Measurements from ENCODE around the gene ZNF304.

ZNF304 gene

DNA sequence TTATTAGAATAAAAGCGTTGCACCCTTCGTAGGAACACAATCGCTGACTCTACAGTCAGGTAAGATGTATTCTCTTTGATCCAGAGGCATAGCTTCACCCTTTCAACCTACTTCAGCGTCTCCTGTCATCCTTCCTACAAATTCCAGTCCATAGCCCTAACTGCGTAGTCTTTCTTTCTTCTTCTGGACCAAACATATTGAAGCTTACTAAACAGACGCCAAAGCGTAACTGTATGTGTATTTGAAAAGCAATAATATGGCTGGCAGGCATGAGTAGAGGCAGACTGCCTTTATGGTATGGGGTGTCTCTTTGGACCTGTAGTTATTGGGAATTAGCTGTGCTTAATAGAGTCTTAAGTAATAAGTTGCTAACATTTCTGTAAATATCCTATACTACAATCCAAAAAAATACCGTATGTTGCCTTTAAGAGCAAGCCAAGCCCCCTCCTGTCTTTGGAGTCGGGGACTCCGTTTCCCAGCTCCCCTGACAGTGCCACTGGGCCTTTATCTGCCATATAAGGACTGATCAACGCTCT lies 38.2 kb downstream of the ZNF304 start:
- H4K8ac ChIP-seq (ENCODE audit: low read depth, low read length): no peak overlapping the region
- H2BK12ac ChIP-seq (ENCODE audit: low read length): no peak overlapping the region
- no peaks in the 10 kb centered on the region for H3K27me3 ChIP-seq (ENCODE audit: control insufficient read depth in 3 of 3, insufficient read depth in 3 of 3, low read depth in 1 of 3, low read length in 3 of 3)
- peak; percentile 8 for DNase-seq (ENCODE audit: low spot score)
- no peak overlapping the region for H3K9ac ChIP-seq (ENCODE audit: low read depth, low read length, poor library complexity)
- no CpG with 5 or more reads among the region's 11 CpGs for WGBS, 2 donors (ENCODE audit: extremely low coverage in 2 of 2, insufficient read length in 2 of 2, insufficient replicate concordance in 1 of 2)
- H3K27ac ChIP-seq (replicated peaks; ENCODE audit: low read length): no peak overlapping the region
- H3K36me3 ChIP-seq (replicated peaks in 1 of 2; ENCODE audit: control insufficient read depth in 2 of 2, insufficient read depth in 2 of 2, low read length in 2 of 2): peaks cover 6 to 19% of the 10 kb centered on the region in 2 donors
- no peak overlapping the region for H3K18ac ChIP-seq (ENCODE audit: low read length)
- H3K14ac ChIP-seq (ENCODE audit: low read length): no peak overlapping the region
- H3K4me2 ChIP-seq (ENCODE audit: insufficient read depth, low read length, poor library complexity, severe bottlenecking): peak overlapping the region; percentile 45
- peaks cover 3 to 6% of the 10 kb centered on the region in 2 donors for H3K4me1 ChIP-seq (ENCODE audit: control insufficient read depth in 2 of 2, insufficient read depth in 1 of 2, low read depth in 1 of 2, low read length in 2 of 2)
- H2BK15ac ChIP-seq (ENCODE audit: low read length): no peak overlapping the region
- H2BK5ac ChIP-seq (ENCODE audit: low read length): no peak overlapping the region
- no peak overlapping the region for H2AK5ac ChIP-seq (ENCODE audit: low read depth, low read length)
- H3K4me3 ChIP-seq (ENCODE audit: low read length in 2 of 2): peak overlapping the region in 1 of 2 donors; percentile 65
- no peak overlapping the region for H2BK120ac ChIP-seq (ENCODE audit: low read depth, low read length)
- H3K79me1 ChIP-seq (ENCODE audit: low read depth, low read length): peaks cover 3% of the 10 kb centered on the region
- no peak overlapping the region for H3K4ac ChIP-seq (ENCODE audit: low read length)
- peaks cover 0 to 3% of the 10 kb centered on the region in 2 donors for H3K9me3 ChIP-seq (replicated peaks in 1 of 2; ENCODE audit: control insufficient read depth in 2 of 2, insufficient read depth in 1 of 2, low read depth in 1 of 2, low read length in 2 of 2)
- H2AFZ ChIP-seq (ENCODE audit: low read length): peak overlapping the region; percentile 84
- no peak overlapping the region for H3K23ac ChIP-seq (ENCODE audit: low read depth, low read length, poor library complexity)
- H4K91ac ChIP-seq (ENCODE audit: low read depth, low read length, poor library complexity): no peak overlapping the region

DNA sequence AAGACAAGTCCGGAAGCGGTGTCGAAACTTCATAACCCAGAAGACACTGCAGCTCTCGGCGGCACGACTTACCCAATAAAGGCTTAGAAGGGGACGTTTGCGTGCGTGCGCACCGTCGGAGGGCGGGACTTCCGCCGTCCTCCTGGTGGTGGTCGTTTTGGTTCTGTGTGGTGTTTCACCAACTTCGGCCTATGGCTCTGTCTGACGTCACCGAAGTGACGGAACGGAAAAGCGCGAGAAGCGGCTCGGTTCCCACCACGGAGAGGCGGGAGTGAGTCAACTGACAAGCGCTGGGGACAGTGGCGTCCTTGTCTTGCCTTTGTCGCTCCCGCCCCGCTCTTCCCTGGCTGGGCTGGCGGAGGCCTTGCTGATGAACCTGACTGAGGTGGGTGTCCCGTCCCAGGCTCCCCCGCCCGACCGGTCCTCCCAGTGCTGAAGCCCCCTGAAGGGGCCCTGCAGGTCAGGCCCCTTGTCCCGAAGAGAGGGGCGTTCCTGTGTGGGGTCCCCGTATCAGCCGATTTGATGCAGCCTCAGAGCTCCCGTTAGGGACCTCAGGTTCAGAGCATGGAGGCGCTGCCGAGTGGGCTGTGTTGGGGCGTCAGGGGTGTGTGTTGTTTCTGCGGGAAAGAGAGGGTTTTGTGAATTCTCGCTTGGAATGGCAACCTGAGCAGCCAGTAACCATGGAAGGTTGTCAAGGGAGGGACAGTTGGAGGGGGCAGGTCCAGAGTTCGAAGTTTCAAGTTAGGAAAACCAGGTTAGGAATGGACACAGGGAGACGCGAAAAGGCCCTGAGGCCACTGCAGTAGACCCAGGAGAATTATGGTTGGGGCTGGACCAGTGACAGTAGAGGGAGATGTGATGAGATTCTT lies 38.9 kb downstream of the ZNF304 start, which contains the start of gene ZNF548:
ZNF548 (plus strand) TSS at position 125 of the 869 bp plus-strand sequence; CDS start at position 371, 246 bp downstream.
- Histone ChIP-seq H3K27me3 (ENCODE audit: control insufficient read depth in 3 of 3, insufficient read depth in 3 of 3, low read depth in 1 of 3, low read length in 3 of 3) (no peaks in the 10 kb centered on the region), H3K23ac (ENCODE audit: low read depth, low read length, poor library complexity) (peak within 1 kb of the TSS; percentile 23), H3K4me3 (ENCODE audit: low read length in 2 of 2) (peak within 1 kb of the TSS; percentile 65 to 82), H3K14ac (ENCODE audit: low read length) (no peak within 1 kb of the TSS), H3K79me1 (ENCODE audit: low read depth, low read length) (peaks cover 3% of the 10 kb centered on the region), H3K9ac (ENCODE audit: low read depth, low read length, poor library complexity) (peak within 1 kb of the TSS; percentile 82), H3K18ac (ENCODE audit: low read length) (peak within 1 kb of the TSS; percentile 95), H2BK5ac (ENCODE audit: low read length) (peak within 1 kb of the TSS; percentile 76), H4K91ac (ENCODE audit: low read depth, low read length, poor library complexity) (no peak within 1 kb of the TSS), H3K9me3 (replicated peaks in 1 of 2; ENCODE audit: control insufficient read depth in 2 of 2, insufficient read depth in 1 of 2, low read depth in 1 of 2, low read length in 2 of 2) (peaks cover 0 to 3% of the 10 kb centered on the region in 2 donors), H3K27ac (replicated peaks; ENCODE audit: low read length) (peak within 1 kb of the TSS; percentile 84), H3K36me3 (replicated peaks in 1 of 2; ENCODE audit: control insufficient read depth in 2 of 2, insufficient read depth in 2 of 2, low read length in 2 of 2) (peaks cover 7 to 23% of the 10 kb centered on the region in 2 donors), H2BK12ac (ENCODE audit: low read length) (peak within 1 kb of the TSS; percentile 42), H2BK120ac (ENCODE audit: low read depth, low read length) (no peak within 1 kb of the TSS), H3K4ac (ENCODE audit: low read length) (no peak within 1 kb of the TSS), H3K4me1 (ENCODE audit: control insufficient read depth in 2 of 2, insufficient read depth in 1 of 2, low read depth in 1 of 2, low read length in 2 of 2) (peaks cover 3 to 6% of the 10 kb centered on the region in 2 donors), H2AK5ac (ENCODE audit: low read depth, low read length) (peak within 1 kb of the TSS; percentile 41), H2AFZ (ENCODE audit: low read length) (peak within 1 kb of the TSS; percentile 91), H3K4me2 (ENCODE audit: insufficient read depth, low read length, poor library complexity, severe bottlenecking) (peak within 1 kb of the TSS; percentile 62), H4K8ac (ENCODE audit: low read depth, low read length) (no peak within 1 kb of the TSS), H2BK15ac (ENCODE audit: low read length) (no peak within 1 kb of the TSS)
- DNase-seq (ENCODE audit: low spot score): peak; percentile 99
- no CpG with 5 or more reads among the region's 50 CpGs for WGBS, 2 donors (ENCODE audit: extremely low coverage in 2 of 2, insufficient read length in 2 of 2, insufficient replicate concordance in 1 of 2)

DNA sequence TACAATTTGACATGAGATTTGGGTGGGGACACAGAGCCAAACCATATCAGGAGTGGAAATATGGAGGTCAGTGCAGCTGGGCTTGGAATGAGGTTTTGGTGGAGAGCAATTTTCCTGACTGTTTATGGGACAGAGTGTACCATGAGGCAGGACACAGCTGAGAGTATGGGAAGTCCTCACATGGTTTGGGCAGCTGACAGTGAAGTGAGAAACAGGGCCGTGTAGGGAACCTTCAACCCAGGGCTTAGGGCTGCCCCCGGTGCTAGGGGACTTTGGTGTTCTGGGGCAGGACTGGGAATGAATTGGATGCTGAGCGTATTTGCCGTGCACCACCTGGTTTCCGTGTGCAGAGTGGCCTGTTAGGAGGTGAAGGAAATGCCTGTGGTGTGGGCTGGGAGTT lies 44.6 kb downstream of the ZNF304 start:
- H2BK12ac ChIP-seq (ENCODE audit: low read length): no peak overlapping the region
- H3K23ac ChIP-seq (ENCODE audit: low read depth, low read length, poor library complexity): no peak overlapping the region
- no peak overlapping the region for H3K14ac ChIP-seq (ENCODE audit: low read length)
- H3K36me3 ChIP-seq (replicated peaks in 1 of 2; ENCODE audit: control insufficient read depth in 2 of 2, insufficient read depth in 2 of 2, low read length in 2 of 2): peaks cover 32 to 75% of the 10 kb centered on the region in 2 donors
- no peak overlapping the region for H3K18ac ChIP-seq (ENCODE audit: low read length)
- no peak overlapping the region for H2BK15ac ChIP-seq (ENCODE audit: low read length)
- no peak overlapping the region for H4K91ac ChIP-seq (ENCODE audit: low read depth, low read length, poor library complexity)
- H3K79me1 ChIP-seq (ENCODE audit: low read depth, low read length): peaks cover 3% of the 10 kb centered on the region
- H3K4ac ChIP-seq (ENCODE audit: low read length): no peak overlapping the region
- no peak overlapping the region for H3K4me2 ChIP-seq (ENCODE audit: insufficient read depth, low read length, poor library complexity, severe bottlenecking)
- DNase-seq (ENCODE audit: low spot score): no peak
- H4K8ac ChIP-seq (ENCODE audit: low read depth, low read length): no peak overlapping the region
- no peak overlapping the region for H2AFZ ChIP-seq (ENCODE audit: low read length)
- no peaks in the 10 kb centered on the region for H3K27me3 ChIP-seq (ENCODE audit: control insufficient read depth in 3 of 3, insufficient read depth in 3 of 3, low read depth in 1 of 3, low read length in 3 of 3)
- no peak overlapping the region for H3K27ac ChIP-seq (replicated peaks; ENCODE audit: low read length)
- H3K9me3 ChIP-seq (replicated peaks in 1 of 2; ENCODE audit: control insufficient read depth in 2 of 2, insufficient read depth in 1 of 2, low read depth in 1 of 2, low read length in 2 of 2): peaks cover 2 to 33% of the 10 kb centered on the region in 2 donors
- H2AK5ac ChIP-seq (ENCODE audit: low read depth, low read length): no peak overlapping the region
- no peak overlapping the region for H2BK5ac ChIP-seq (ENCODE audit: low read length)
- no peak overlapping the region for H3K9ac ChIP-seq (ENCODE audit: low read depth, low read length, poor library complexity)
- H2BK120ac ChIP-seq (ENCODE audit: low read depth, low read length): no peak overlapping the region
- H3K4me3 ChIP-seq (ENCODE audit: low read length in 2 of 2): no peak overlapping the region
- H3K4me1 ChIP-seq (ENCODE audit: control insufficient read depth in 2 of 2, insufficient read depth in 1 of 2, low read depth in 1 of 2, low read length in 2 of 2): peaks cover 0 to 6% of the 10 kb centered on the region in 2 donors
- WGBS, 2 donors (ENCODE audit: extremely low coverage in 2 of 2, insufficient read length in 2 of 2, insufficient replicate concordance in 1 of 2): no CpG with 5 or more reads among the region's 5 CpGs

DNA sequence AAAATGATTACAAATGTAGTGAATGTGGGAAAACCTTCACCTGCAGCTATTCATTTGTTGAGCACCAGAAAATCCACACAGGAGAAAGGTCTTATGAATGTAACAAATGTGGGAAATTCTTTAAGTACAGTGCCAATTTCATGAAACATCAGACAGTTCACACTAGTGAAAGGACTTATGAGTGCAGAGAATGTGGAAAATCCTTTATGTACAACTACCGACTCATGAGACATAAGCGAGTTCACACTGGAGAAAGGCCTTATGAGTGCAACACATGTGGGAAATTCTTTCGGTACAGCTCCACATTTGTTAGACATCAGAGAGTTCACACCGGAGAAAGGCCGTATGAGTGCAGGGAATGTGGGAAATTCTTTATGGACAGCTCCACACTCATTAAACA lies 47.8 kb downstream of the ZNF304 start:
- WGBS, 2 donors (ENCODE audit: extremely low coverage in 2 of 2, insufficient read length in 2 of 2, insufficient replicate concordance in 1 of 2): no CpG with 5 or more reads among the region's 5 CpGs
- H4K91ac ChIP-seq (ENCODE audit: low read depth, low read length, poor library complexity): no peak overlapping the region
- no peak overlapping the region for H2AFZ ChIP-seq (ENCODE audit: low read length)
- H2AK5ac ChIP-seq (ENCODE audit: low read depth, low read length): no peak overlapping the region
- H3K4me2 ChIP-seq (ENCODE audit: insufficient read depth, low read length, poor library complexity, severe bottlenecking): no peak overlapping the region
- peaks cover 2 to 52% of the 10 kb centered on the region in 2 donors for H3K9me3 ChIP-seq (replicated peaks in 1 of 2; ENCODE audit: control insufficient read depth in 2 of 2, insufficient read depth in 1 of 2, low read depth in 1 of 2, low read length in 2 of 2)
- no peak overlapping the region for H3K27ac ChIP-seq (replicated peaks; ENCODE audit: low read length)
- no peak overlapping the region for H3K14ac ChIP-seq (ENCODE audit: low read length)
- no peak overlapping the region for H2BK12ac ChIP-seq (ENCODE audit: low read length)
- no peak overlapping the region for H2BK15ac ChIP-seq (ENCODE audit: low read length)
- H3K4me1 ChIP-seq (ENCODE audit: control insufficient read depth in 2 of 2, insufficient read depth in 1 of 2, low read depth in 1 of 2, low read length in 2 of 2): no peaks in the 10 kb centered on the region
- H3K23ac ChIP-seq (ENCODE audit: low read depth, low read length, poor library complexity): no peak overlapping the region
- H3K4me3 ChIP-seq (ENCODE audit: low read length in 2 of 2): no peak overlapping the region
- no peak overlapping the region for H3K4ac ChIP-seq (ENCODE audit: low read length)
- no peak for DNase-seq (ENCODE audit: low spot score)
- no peak overlapping the region for H2BK5ac ChIP-seq (ENCODE audit: low read length)
- no peak overlapping the region for H3K18ac ChIP-seq (ENCODE audit: low read length)
- H3K36me3 ChIP-seq (replicated peaks in 1 of 2; ENCODE audit: control insufficient read depth in 2 of 2, insufficient read depth in 2 of 2, low read length in 2 of 2): peaks cover 30 to 83% of the 10 kb centered on the region in 2 donors
- H3K79me1 ChIP-seq (ENCODE audit: low read depth, low read length): no peaks in the 10 kb centered on the region
- no peak overlapping the region for H3K9ac ChIP-seq (ENCODE audit: low read depth, low read length, poor library complexity)
- no peak overlapping the region for H2BK120ac ChIP-seq (ENCODE audit: low read depth, low read length)
- no peak overlapping the region for H4K8ac ChIP-seq (ENCODE audit: low read depth, low read length)
- H3K27me3 ChIP-seq (ENCODE audit: control insufficient read depth in 3 of 3, insufficient read depth in 3 of 3, low read depth in 1 of 3, low read length in 3 of 3): no peaks in the 10 kb centered on the region
